Activated CD4-positive, alpha-beta T cell treated with anti-CD3 and anti-CD28 coated beads, Interleukin-2, amount 50 U/mL, for 24 hours (primary cell): ENCODE results near the gene MTA3.

Experiments
- DNase-seq, 2 donors: peaks; one replicate each; pipeline ENCODE4 v3.0.0-alpha.2; 2020; ENCODE audit warnings: low read depth in 1 of 2, low spot score in 1 of 2

Gene MTA3

GRCh38 chr2:42800461-42800962 lies 232.1 kb downstream of the MTA3 start:
- no peak for DNase-seq

- DNase-seq, result no peak
Measured at GRCh38 chr2:42800981-42801380, 232.5 kb downstream of the MTA3 start.

DNA sequence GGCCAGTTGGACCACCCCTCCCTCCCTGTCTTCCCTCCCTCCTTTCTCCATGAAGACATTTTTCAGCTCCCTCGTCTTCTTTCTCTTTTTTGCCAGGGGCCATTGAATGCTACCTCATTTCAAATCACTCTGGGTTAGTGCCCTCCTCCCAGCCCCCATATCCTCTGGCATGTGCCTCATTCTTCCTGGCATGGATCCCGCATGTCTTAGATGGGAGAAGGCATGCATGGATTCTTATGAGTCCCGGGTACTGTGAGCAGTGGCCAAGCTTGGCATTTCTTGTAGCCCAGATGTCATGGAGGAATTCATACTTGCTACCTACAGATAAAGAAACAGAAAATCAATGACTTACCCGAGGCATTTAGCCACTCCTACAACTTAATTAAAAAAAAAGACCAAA lies 232.9 kb downstream of the MTA3 start:
- DNase-seq, result no peak

DNA sequence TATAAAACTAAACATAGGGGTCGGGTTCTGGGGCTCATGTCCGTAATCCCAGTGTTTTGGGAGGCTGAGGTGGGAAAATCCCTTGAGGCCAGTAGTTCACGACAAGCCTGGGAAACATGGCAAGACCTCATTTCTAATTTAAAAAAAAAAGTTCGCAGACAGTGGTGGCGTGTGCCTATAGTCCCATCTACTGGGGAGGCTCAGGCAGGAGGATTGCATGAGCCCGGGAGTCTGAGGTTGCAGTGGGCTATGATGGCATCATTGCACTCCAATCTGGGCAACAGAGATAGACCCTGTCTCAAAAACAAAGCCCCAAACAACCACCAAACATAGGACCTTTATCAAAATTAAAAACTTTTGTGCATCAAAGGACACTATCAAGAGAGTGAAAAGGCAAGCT lies 233.7 kb downstream of the MTA3 start:
- DNase-seq, result no peak

GRCh38 chr2:42804338-42804737 lies 235.9 kb downstream of the MTA3 start:
- no peak for DNase-seq

GRCh38 chr2:42804891-42805290 lies 236.5 kb downstream of the MTA3 start:
- DNase-seq, result no peak
